ENCODE measurements around the gene STON2.

STON2 gene

DNA sequence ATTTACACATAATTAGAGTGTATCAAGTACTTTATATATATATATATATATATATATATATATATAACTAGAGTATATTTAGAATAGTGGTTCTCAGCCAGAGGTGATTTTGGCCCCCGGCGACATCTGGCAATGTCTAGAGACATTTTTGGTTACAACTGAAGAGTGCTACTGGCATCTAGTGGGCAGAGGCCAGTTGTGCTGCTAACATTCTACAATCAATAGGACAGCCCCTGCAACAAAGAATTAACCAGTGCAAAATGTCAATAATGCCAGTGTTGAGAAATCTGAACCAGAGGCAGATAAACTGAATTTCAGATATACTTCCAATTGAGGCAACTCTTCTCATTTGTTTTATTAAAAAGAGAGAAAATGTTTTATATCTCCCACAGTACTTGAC is 188.3 kb downstream of the STON2 start:
- H3K27ac ChIP-seq (ENCODE audit: low read length), result no peak overlapping the region
- no CpG with 5 or more reads among the region's 2 CpGs for WGBS (ENCODE audit: insufficient coverage, insufficient read length)
- H3K27me3 ChIP-seq (ENCODE audit: control insufficient read depth, insufficient read depth, low read length), result no peaks in the 10 kb centered on the region
- H3K9me3 ChIP-seq (ENCODE audit: control insufficient read depth, insufficient read depth, low read length), result no peaks in the 10 kb centered on the region
- H3K36me3 ChIP-seq (ENCODE audit: control insufficient read depth, insufficient read depth, low read length), result peaks cover 3% of the 10 kb centered on the region; the same call in 1 of the 2 replicates
- no peak overlapping the region for H3K4me3 ChIP-seq (ENCODE audit: low read length)
- H3K4me1 ChIP-seq (ENCODE audit: control insufficient read depth, insufficient read depth, low read length), result no peaks in the 10 kb centered on the region
- no peak for DNase-seq (ENCODE audit: low read depth, low spot score)

Measured in iPS DF 6.9 (cell line).